GM12892 (cell line): ENCODE results near the gene SLC35G1.

ENCODE experiments used
- DNase-seq: peaks from one replicate; pipeline ENCODE4 v3.0.0; 2011; ENCODE audit not compliant: insufficient read length
- FAIRE-seq: peaks from 2 replicates; lab custom pipeline; 2011; peaks lifted over from hg19 to GRCh38; lab: Jason Lieb, UNC
- POLR2A ChIP-seq: IDR thresholded peaks from 2 replicates; pipeline ENCODE4 v1.6.1; 2011; ENCODE audit warnings: low read depth, low read length, control low read depth
- POLR2AphosphoS5 ChIP-seq: IDR thresholded peaks from 2 replicates; pipeline ENCODE4 v1.6.1; 2011; ENCODE audit warnings: low read depth, low read length, control low read depth
- TAF1 ChIP-seq: IDR thresholded peaks from 2 replicates; pipeline ENCODE4 v1.6.1; 2011; ENCODE audit warnings: low read depth, mild to moderate bottlenecking, control low read depth, low read length, borderline replicate concordance

Gene SLC35G1

GRCh38 chr10:93917821-93918220, 24.0 kb downstream of the SLC35G1 start:
- TF ChIP-seq TAF1 (no peak), POLR2AphosphoS5 (no peak), POLR2A (no peak)
- FAIRE-seq = no peak

GRCh38 chr10:93921338-93921737, 27.6 kb downstream of the SLC35G1 start:
- DNase-seq (no peak), FAIRE-seq (peak; percentile 40)
- no peak for TF ChIP-seq POLR2A
- no peak for TF ChIP-seq TAF1
- TF ChIP-seq POLR2AphosphoS5 = no peak

More at GRCh38 chr10:93917821-93918220, 24.0 kb downstream of the SLC35G1 start:
- DNase-seq = no peak

GRCh38 chr10:93926613-93927012, 32.8 kb downstream of the SLC35G1 start:
- no peak for DNase-seq
- FAIRE-seq = no peak
- TF ChIP-seq TAF1 (no peak), POLR2AphosphoS5 (no peak), POLR2A (no peak)

- TF ChIP-seq POLR2AphosphoS5 (no peak), TAF1 (no peak), POLR2A (no peak)
- DNase-seq (no peak), FAIRE-seq (no peak)
Observed at GRCh38 chr10:93938140-93938539, 44.4 kb downstream of the SLC35G1 start.

- no peak for FAIRE-seq
- no peak for TF ChIP-seq POLR2A
- TF ChIP-seq POLR2AphosphoS5 = no peak
- no peak for TF ChIP-seq TAF1
Observed at GRCh38 chr10:93940881-93941280, 47.1 kb downstream of the SLC35G1 start.

GRCh38 chr10:93941606-93942005, 47.8 kb downstream of the SLC35G1 start:
- FAIRE-seq (no peak), DNase-seq (no peak)
- no peak for TF ChIP-seq POLR2AphosphoS5
- TF ChIP-seq POLR2A = no peak
- TF ChIP-seq TAF1 = no peak

More at GRCh38 chr10:93940881-93941280, 47.1 kb downstream of the SLC35G1 start:
- DNase-seq = no peak

- TF ChIP-seq POLR2AphosphoS5 (no peak), POLR2A (no peak), TAF1 (no peak)
- DNase-seq (no peak), FAIRE-seq (no peak)
Observed at GRCh38 chr10:93945819-93946218, 52.0 kb downstream of the SLC35G1 start.

GRCh38 chr10:93947055-93947454, 53.3 kb downstream of the SLC35G1 start:
- DNase-seq (no peak), FAIRE-seq (no peak)
- TF ChIP-seq TAF1 (no peak), POLR2AphosphoS5 (no peak), POLR2A (no peak)

GRCh38 chr10:93947524-93947923, 53.7 kb downstream of the SLC35G1 start:
- no peak for DNase-seq
- FAIRE-seq = no peak
- no peak for TF ChIP-seq POLR2A
- TF ChIP-seq POLR2AphosphoS5 = no peak
- no peak for TF ChIP-seq TAF1

GRCh38 chr10:93951905-93952304, 58.1 kb downstream of the SLC35G1 start:
- TF ChIP-seq POLR2AphosphoS5 = no peak
- no peak for TF ChIP-seq POLR2A
- TF ChIP-seq TAF1 = no peak
- FAIRE-seq = no peak
- no peak for DNase-seq
